Coronary artery (tissue), 2 donors: ENCODE data around the gene TIPRL.

ENCODE experiments used
- DNase-seq: peaks from one replicate; pipeline ENCODE4 v3.0.0-alpha.2; 2017; ENCODE audit warnings: low spot score
- H3K27ac ChIP-seq, 2 donors: fragments of 200-600 bp; sonication (generic); one replicate each; pipeline ENCODE4 v1.5.1; 2016 to 2019
- H3K4me3 ChIP-seq: fragments of 200-600 bp; sonication (generic); 2 replicates; pipeline ENCODE4 v1.5.1; 2016; ENCODE audit warnings: mild to moderate bottlenecking, moderate library complexity
- CTCF ChIP-seq: fragments of 200-600 bp; sonication (generic); IDR thresholded peaks from one replicate; pipeline ENCODE4 v1.5.1; 2019; ENCODE audit warnings: antibody characterized with exemption

Gene TIPRL

GRCh38 chr1:168223681-168224540 lies 45.1 kb downstream of the TIPRL start:
- DNase-seq, result no peak
- TF ChIP-seq CTCF, result no peak
- Histone ChIP-seq H3K27ac (no peak overlapping the region), H3K4me3 (no peak overlapping the region)

- TF ChIP-seq CTCF, result no peak
- Histone ChIP-seq H3K4me3 (peak overlapping the region; percentile 84), H3K27ac (no peak overlapping the region)
- no peak for DNase-seq
Measured at GRCh38 chr1:168224991-168225390, 46.2 kb downstream of the TIPRL start.

- peak; percentile 85 for DNase-seq
- no peak for TF ChIP-seq CTCF
- peak within 1 kb of the TSS; percentile 92 to 93 for H3K27ac ChIP-seq
Measured at GRCh38 chr1:168225476-168226190, 46.9 kb downstream of the TIPRL start, which contains the start of gene SFT2D2. Gene SFT2D2, plus strand, starts transcription at chr1:168226004. Its CDS starts 76 bp downstream, at chr1:168226080.

GRCh38 chr1:168227620-168228019 lies 48.9 kb downstream of the TIPRL start:
- Histone ChIP-seq H3K27ac (peak overlapping the region; percentile 81 to 93), H3K4me3 (peak overlapping the region; percentile 84)
- DNase-seq, result no peak
- no peak for TF ChIP-seq CTCF

More at GRCh38 chr1:168225476-168226190, 46.9 kb downstream of the TIPRL start, which contains the start of gene SFT2D2:
- H3K4me3 ChIP-seq, result peak within 1 kb of the TSS; percentile 84

GRCh38 chr1:168229893-168230292 lies 51.1 kb downstream of the TIPRL start:
- TF ChIP-seq CTCF, result no peak
- Histone ChIP-seq H3K4me3 (no peak overlapping the region), H3K27ac (no peak overlapping the region)
- no peak for DNase-seq

- H3K4me3 ChIP-seq, result no peak overlapping the region
- no peak for TF ChIP-seq CTCF
- no peak overlapping the region for H3K27ac ChIP-seq
- DNase-seq, result no peak
Measured at GRCh38 chr1:168230709-168231108, 51.9 kb downstream of the TIPRL start.
